Endothelial cell of umbilical vein (primary cell): Measurements from ENCODE around the gene CALD1. TPM values are rescaled to one million over a fixed set of nuclear protein-coding genes. Genes with fewer than 3 reads are reported as not detected.
A peak's percentile ranks its signal among the peaks of the same experiment; 100 is the strongest.

Experiments
- BruUV-seq: library from RNA; stranded (reverse); fragments of 400-500 nt; replicated peaks from 2 replicates; lab custom pipeline; 2021; lab: Mats Ljungman, UMichigan
- CTCF ChIA-PET: fragments of 300-600, 350-600 bp; sonication (Branson Sonifier 250); formaldehyde crosslinking; loops from one replicate; lab custom pipeline; 2021; ENCODE audit warnings: antibody characterized with exemption, inconsistent platforms; lab: Charles Lee
- POLR2A ChIA-PET: fragments of 300-600, 350-600 bp; sonication (Branson Sonifier 250); formaldehyde crosslinking; loops from one replicate; lab custom pipeline; 2021; ENCODE audit warnings: antibody characterized with exemption, inconsistent platforms; lab: Charles Lee
- DNase-seq: peaks from one replicate; pipeline ENCODE4 v3.0.0-alpha.2; 2011; ENCODE audit warnings: low read depth, low spot score
- FAIRE-seq: peaks from 2 replicates; lab custom pipeline; 2011; peaks lifted over from hg19 to GRCh38; lab: Jason Lieb, UNC
- H2AFZ ChIP-seq: 2 replicates; pipeline ENCODE4 v1.6.0; 2012; ENCODE audit warnings: low read depth, low read length, control low read depth, inconsistent platforms
- H3K27ac ChIP-seq: 2 replicates; pipeline ENCODE4 v1.5.1; 2011; ENCODE audit warnings: low read depth, mild to moderate bottlenecking, control low read depth, low read length, moderate library complexity; ENCODE audit not compliant: insufficient read depth
- H3K27me3 ChIP-seq, 2 experiments: 2 replicates each; pipeline versions ENCODE4 v1.6.0 to v1.6.1; 2011; ENCODE audit warnings: low read length in 2 of 2, mixed read lengths in 1 of 2; ENCODE audit not compliant: control insufficient read depth in 2 of 2, insufficient read depth in 2 of 2
- H3K36me3 ChIP-seq, 2 experiments: 2 replicates in 1 of 2; 3 replicates in 1 of 2; pipeline ENCODE4 v1.5.1; 2011; ENCODE audit warnings: low read length in 2 of 2, mild to moderate bottlenecking in 1 of 2, moderate library complexity in 1 of 2; ENCODE audit not compliant: control insufficient read depth in 2 of 2, insufficient read depth in 2 of 2; ENCODE audit errors: extremely low read depth in 1 of 2
- H3K4me1 ChIP-seq: 3 replicates; pipeline ENCODE4 v1.5.1; 2011; ENCODE audit warnings: mild to moderate bottlenecking, low read length; ENCODE audit not compliant: control insufficient read depth, insufficient read depth; ENCODE audit errors: extremely low read depth
- H3K4me2 ChIP-seq: 2 replicates; pipeline ENCODE4 v1.6.1; 2011; ENCODE audit warnings: low read length, control low read depth, mixed read lengths; ENCODE audit not compliant: insufficient read depth
- H3K4me3 ChIP-seq, 3 experiments: fragments of 200-600 bp in 1 of 3; sonication (generic), shearing (Covaris generic) in 1 of 3; replicated peaks in 1 of 3; 2 replicates each; pipeline ENCODE4 v1.5.1; 2011 to 2016; ENCODE audit warnings: control low read depth in 3 of 3, low read length in 3 of 3, mild to moderate bottlenecking in 2 of 3, inconsistent platforms in 1 of 3, low read depth in 1 of 3, moderate library complexity in 1 of 3; ENCODE audit not compliant: insufficient read depth in 1 of 3
- H3K79me2 ChIP-seq: 2 replicates; pipeline ENCODE4 v1.6.0; 2012; ENCODE audit warnings: low read length, inconsistent platforms; ENCODE audit not compliant: control insufficient read depth, insufficient read depth
- H3K9ac ChIP-seq: replicated peaks from 2 replicates; pipeline ENCODE3; 2011; ENCODE audit warnings: low read length, control low read depth; ENCODE audit not compliant: insufficient read depth; ENCODE audit errors: extremely low read depth
- H3K9me1 ChIP-seq: replicated peaks from 3 replicates; pipeline ENCODE4 v1.6.0; 2011; ENCODE audit warnings: mild to moderate bottlenecking, low read length; ENCODE audit not compliant: control insufficient read depth, insufficient read depth; ENCODE audit errors: extremely low read depth
- H3K9me3 ChIP-seq: replicated peaks from 2 replicates; pipeline ENCODE4 v1.5.1; 2012; ENCODE audit warnings: low read length, inconsistent platforms; ENCODE audit not compliant: control insufficient read depth, insufficient read depth
- H4K20me1 ChIP-seq: replicated peaks from 2 replicates; pipeline ENCODE3; 2011; ENCODE audit warnings: mild to moderate bottlenecking, low read length; ENCODE audit not compliant: control insufficient read depth, insufficient read depth; ENCODE audit errors: extremely low read depth
- CTCF ChIP-seq, 2 donors: IDR thresholded peaks; 1 replicate in 1 of 2; 2 replicates in 1 of 2; pipeline ENCODE4 v1.5.1; 2011; ENCODE audit warnings: low read length in 2 of 2, mild to moderate bottlenecking in 2 of 2, moderate library complexity in 2 of 2, control low read depth in 1 of 2, inconsistent platforms in 1 of 2, low read depth in 1 of 2; ENCODE audit not compliant: insufficient read depth in 1 of 2; ENCODE audit errors: extremely low read depth in 1 of 2
- EZH2 ChIP-seq: IDR thresholded peaks from 2 replicates; pipeline ENCODE4 v1.6.1; 2012; ENCODE audit warnings: borderline replicate concordance, low read depth, mild to moderate bottlenecking, moderate library complexity, low read length, inconsistent platforms; ENCODE audit not compliant: severe bottlenecking
- FOS ChIP-seq: IDR thresholded peaks from 2 replicates; pipeline ENCODE4 v1.6.1; 2011; ENCODE audit warnings: mild to moderate bottlenecking, low read length, moderate library complexity, borderline replicate concordance; ENCODE audit not compliant: insufficient read depth
- GATA2 ChIP-seq: IDR thresholded peaks from 2 replicates; pipeline ENCODE4 v1.7.0; 2011; ENCODE audit warnings: low read depth, mild to moderate bottlenecking, moderate library complexity, mixed read lengths, low read length; ENCODE audit not compliant: insufficient read length, insufficient read depth
- JUN ChIP-seq: IDR thresholded peaks from 2 replicates; pipeline ENCODE4 v1.6.1; 2011; ENCODE audit warnings: borderline replicate concordance, low read depth; ENCODE audit not compliant: insufficient read length, insufficient read depth
- MAX ChIP-seq: IDR thresholded peaks from 2 replicates; pipeline ENCODE4 v1.6.1; 2011; ENCODE audit not compliant: insufficient read depth, insufficient read length
- MYC ChIP-seq: IDR thresholded peaks from one replicate; pipeline ENCODE4 v1.6.1; 2011; ENCODE audit warnings: mild to moderate bottlenecking, low read depth, low read length
- POLR2A ChIP-seq: IDR thresholded peaks from 2 replicates; pipeline ENCODE4 v1.6.1; 2012; ENCODE audit warnings: low read depth, mild to moderate bottlenecking, control low read depth, low read length
- POLR2AphosphoS5 ChIP-seq: IDR thresholded peaks from 2 replicates; pipeline ENCODE4 v1.6.1; 2012; ENCODE audit warnings: low read depth, mild to moderate bottlenecking, control low read depth, low read length, moderate library complexity; ENCODE audit not compliant: insufficient read depth
- dilution Hi-C: fragments of 300-500 bp; cut with MboI; formaldehyde crosslinking; loops from one replicate; pipeline ENCODE4 v1.15.0; 2019; ENCODE audit warnings: low sequenced_read_pairs; ENCODE audit not compliant: extremely low pct_ligation_motif_present
- intact Hi-C: fragments of 100-400 bp; cut with micrococcal nuclease; formaldehyde crosslinking; loops from one replicate; pipeline ENCODE4 v1.10.0; 2022
- polyA plus RNA-seq, 4 experiments: library from polyadenylated mRNA; depleted of rRNA in 3 of 4; stranded (reverse) in 3 of 4; unstranded in 1 of 4; fragments of >200 nt; gene quantifications; 2 replicates each; pipeline versions ENCODE4 v1.2.1 to v1.2.3, GENCODE V29; 2011 to 2012; ENCODE audit warnings: missing spikeins in 1 of 4
- total RNA-seq: library from RNA; stranded (reverse); gene quantifications from 2 replicates; pipeline ENCODE4 v1.2.3, GENCODE V29; 2021

The CALD1 gene
- total and polyA plus RNA-seq, 2 donors (not counting 3 experiments of a cell fraction or from before 2014, with no cell fraction given): 136 to 307 TPM

- intact Hi-C loops (loop anchor here (5.0 kb wide), 1 partner anchor 170 kb away; no protein-coding TSS in a partner anchor), dilution Hi-C loops (no loop called here)
- no peak overlapping the region for H2AFZ ChIP-seq
- H3K27me3 ChIP-seq: no peaks in the 10 kb centered on the region
- FAIRE-seq: no peak
- H3K79me2 ChIP-seq: peaks cover 53% of the 10 kb centered on the region
- no peaks in the 10 kb centered on the region for H3K9me3 ChIP-seq
- TSS peak; percentile 8 for BruUV-seq
- no peak for TF ChIP-seq GATA2
- no peak for TF ChIP-seq POLR2A
- TF ChIP-seq MAX: no peak
- TF ChIP-seq EZH2: no peak
- TF ChIP-seq POLR2AphosphoS5: no peak
- no peak for TF ChIP-seq CTCF (IDR thresholded peaks at IDR 0.05; ENCODE audit: extremely low read depth in 1 of 2, insufficient read depth in 1 of 2, low read depth in 1 of 2, low read length in 2 of 2)
- no peak for TF ChIP-seq MYC
- TF ChIP-seq JUN: no peak
- TF ChIP-seq FOS: no peak
- no peak overlapping the region for H3K4me3 ChIP-seq
- no peaks in the 10 kb centered on the region for H4K20me1 ChIP-seq
- H3K4me2 ChIP-seq: no peak overlapping the region
- no peaks in the 10 kb centered on the region for H3K9me1 ChIP-seq
- DNase-seq: no peak
- H3K9ac ChIP-seq: no peak overlapping the region
- POLR2A ChIA-PET: no interaction called here
- no peak overlapping the region for H3K27ac ChIP-seq
- CTCF ChIA-PET: no interaction called here
- peaks cover 4 to 15% of the 10 kb centered on the region in 2 experiments for H3K36me3 ChIP-seq
- peaks cover 10% of the 10 kb centered on the region for H3K4me1 ChIP-seq
Measured at GRCh38 chr7:134891696-134892678, 112.6 kb downstream of the CALD1 start.
